Measurements from ENCODE around the gene STK32C.
"Not testable (repeated sequence)": the region's sequence is repeated elsewhere in the genome, so short reads cannot be mapped to it uniquely, and the experiment has no call there.

STK32C gene

GRCh38 chr10:132314881-132315280 lies 7.1 kb upstream of the STK32C start:
- not testable (repeated sequence) for DNase-seq

- no peak for DNase-seq
Observed at GRCh38 chr10:132314336-132314735, 6.6 kb upstream of the STK32C start.

GRCh38 chr10:132313865-132314264 lies 6.1 kb upstream of the STK32C start:
- no peak for DNase-seq

- no peak for DNase-seq
Observed at GRCh38 chr10:132313305-132313704, 5.6 kb upstream of the STK32C start.

GRCh38 chr10:132311338-132311939 lies 3.7 kb upstream of the STK32C start:
- DNase-seq, result no peak

GRCh38 chr10:132310701-132311337 lies 3.1 kb upstream of the STK32C start:
- no peak for DNase-seq

GRCh38 chr10:132309879-132310591 lies 2.3 kb upstream of the STK32C start:
- no peak for DNase-seq

- DNase-seq, result no peak
Observed at GRCh38 chr10:132309471-132309865, 1.7 kb upstream of the STK32C start.

- no peak for DNase-seq
Observed at GRCh38 chr10:132308587-132309470, 1.1 kb upstream of the STK32C start.

GRCh38 chr10:132306864-132307751 lies 642 bp downstream of the STK32C start:
- peak; percentile 29 for DNase-seq

GRCh38 chr10:132306343-132306685 lies 1.4 kb downstream of the STK32C start:
- DNase-seq, result no peak

GRCh38 chr10:132305654-132306342 lies 2.0 kb downstream of the STK32C start:
- DNase-seq, result no peak

GRCh38 chr10:132304756-132305509 lies 2.8 kb downstream of the STK32C start:
- DNase-seq, result no peak

GRCh38 chr10:132303361-132304115 lies 4.2 kb downstream of the STK32C start:
- DNase-seq, result no peak

- DNase-seq, result no peak
Observed at GRCh38 chr10:132302421-132303310, 5.1 kb downstream of the STK32C start.

GRCh38 chr10:132301371-132302330 lies 6.1 kb downstream of the STK32C start:
- no peak for DNase-seq

GRCh38 chr10:132300582-132300981 lies 7.2 kb downstream of the STK32C start:
- DNase-seq, result no peak
